GM13976 (cell line): Measurements from ENCODE around the gene IGSF21.

Source experiments
- DNase-seq: peaks from one replicate; pipeline ENCODE4 v3.0.0; 2012; ENCODE audit warnings: low spot score
- CTCF ChIP-seq: IDR thresholded peaks from 2 replicates; pipeline ENCODE4 v1.5.1; 2012; ENCODE audit warnings: borderline replicate concordance, mild to moderate bottlenecking; ENCODE audit not compliant: insufficient read depth; ENCODE audit errors: extremely low read depth, missing control alignments, control extremely low read depth
- in situ Hi-C: fragments of 300-500 bp; cut with MboI; formaldehyde crosslinking; loops from one replicate; pipeline ENCODE4 v1.12.0; 2022; ENCODE audit warnings: low sequenced_read_pairs, mixed read lengths, inconsistent platforms; ENCODE audit not compliant: unreplicated experiment

Gene IGSF21

DNA sequence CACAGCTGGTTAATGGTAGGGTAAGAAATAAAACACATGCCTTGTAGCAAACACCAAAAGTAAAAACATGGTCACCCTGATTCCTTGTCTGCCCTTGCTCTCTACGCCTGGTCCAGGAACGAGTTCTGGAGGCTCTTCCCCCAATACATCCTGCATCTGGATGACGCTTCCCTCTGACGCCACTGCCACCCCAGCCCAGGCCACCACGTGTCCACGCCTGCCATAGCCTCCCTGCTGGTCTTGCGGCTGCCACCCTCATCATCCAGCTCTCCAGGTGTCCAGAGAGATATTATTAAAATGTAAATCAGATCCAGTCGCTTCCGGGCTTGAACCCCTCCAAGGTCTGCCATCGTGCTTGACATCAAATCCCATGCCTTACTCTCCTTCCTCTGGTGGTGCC lies 39.3 kb downstream of the IGSF21 start:
- TF ChIP-seq CTCF = no peak
- no peak for DNase-seq
- in situ Hi-C loops = no loop called here

- in situ Hi-C loops = no loop called here
- no peak for TF ChIP-seq CTCF
- DNase-seq = no peak
These were observed 40.1 kb downstream of the IGSF21 start for GRCh38 chr1:18147672-18148071.

DNA sequence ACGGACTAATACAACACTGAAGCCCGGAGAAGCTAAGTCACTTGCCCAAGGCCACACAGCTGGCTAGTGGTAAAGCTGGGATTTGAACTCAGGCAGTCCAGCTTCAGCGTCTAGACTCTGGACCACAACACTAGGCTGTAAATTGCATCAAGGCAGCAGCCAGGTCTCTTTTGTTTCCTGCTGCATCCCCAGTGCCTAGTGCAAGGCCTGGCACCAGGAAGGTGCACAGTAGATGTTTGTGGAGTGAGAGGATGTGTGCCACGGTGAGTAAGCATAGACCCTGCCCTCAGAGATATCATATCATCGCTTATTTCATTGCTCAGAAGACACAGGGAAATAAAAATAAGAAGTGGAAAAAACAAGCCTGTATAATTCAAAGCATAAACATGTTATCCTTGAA lies 40.9 kb downstream of the IGSF21 start:
- in situ Hi-C loops = no loop called here
- no peak for TF ChIP-seq CTCF

GRCh38 chr1:18149027-18149641 lies 41.5 kb downstream of the IGSF21 start:
- TF ChIP-seq CTCF = no peak
- in situ Hi-C loops = no loop called here
- no peak for DNase-seq

More for the DNA sequence above, 40.9 kb downstream of the IGSF21 start:
- no peak for DNase-seq

DNA sequence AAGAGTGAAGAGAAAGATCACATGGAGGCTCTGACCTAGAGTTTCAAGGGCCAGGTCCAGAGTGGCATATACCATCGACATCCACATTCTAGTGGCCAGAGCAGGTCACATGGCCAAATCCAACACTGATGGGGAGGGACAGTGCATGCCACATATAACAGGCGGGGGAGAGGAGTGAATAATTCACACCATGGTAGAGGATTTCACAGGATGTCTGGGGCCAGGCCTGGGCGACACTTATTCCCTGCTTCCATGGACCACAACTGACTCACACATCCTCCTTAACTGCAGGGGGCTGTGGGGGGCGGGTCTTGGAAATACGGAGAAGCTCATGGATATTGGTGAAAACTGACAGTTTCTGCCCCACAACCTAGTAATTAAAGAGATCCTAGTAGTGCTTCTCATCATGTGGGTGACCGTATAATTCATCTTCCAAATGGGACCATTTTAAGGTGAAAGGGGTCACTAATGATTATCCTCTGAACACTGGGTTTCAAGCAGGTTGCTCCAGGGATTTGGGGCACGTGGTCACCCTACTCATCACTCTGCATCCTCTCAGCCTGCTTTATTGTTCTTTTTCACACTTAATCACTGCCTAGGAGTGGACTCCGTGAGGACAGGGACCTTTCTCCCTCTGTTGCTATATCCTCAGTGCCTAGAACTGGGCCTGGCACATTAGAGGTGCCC lies 44.0 kb downstream of the IGSF21 start:
- no peak for TF ChIP-seq CTCF
- DNase-seq = no peak
- in situ Hi-C loops = no loop called here

GRCh38 chr1:18154430-18155194 lies 47.0 kb downstream of the IGSF21 start:
- no peak for TF ChIP-seq CTCF
- in situ Hi-C loops = no loop called here
- DNase-seq = no peak
